Superior temporal gyrus (tissue), 1 donor: ENCODE data around the gene RRP8.

Experiments
- DNase-seq: peaks from one replicate; pipeline ENCODE4 v3.0.0-alpha.2; 2016; ENCODE audit errors: extremely low spot score

Gene RRP8

DNA sequence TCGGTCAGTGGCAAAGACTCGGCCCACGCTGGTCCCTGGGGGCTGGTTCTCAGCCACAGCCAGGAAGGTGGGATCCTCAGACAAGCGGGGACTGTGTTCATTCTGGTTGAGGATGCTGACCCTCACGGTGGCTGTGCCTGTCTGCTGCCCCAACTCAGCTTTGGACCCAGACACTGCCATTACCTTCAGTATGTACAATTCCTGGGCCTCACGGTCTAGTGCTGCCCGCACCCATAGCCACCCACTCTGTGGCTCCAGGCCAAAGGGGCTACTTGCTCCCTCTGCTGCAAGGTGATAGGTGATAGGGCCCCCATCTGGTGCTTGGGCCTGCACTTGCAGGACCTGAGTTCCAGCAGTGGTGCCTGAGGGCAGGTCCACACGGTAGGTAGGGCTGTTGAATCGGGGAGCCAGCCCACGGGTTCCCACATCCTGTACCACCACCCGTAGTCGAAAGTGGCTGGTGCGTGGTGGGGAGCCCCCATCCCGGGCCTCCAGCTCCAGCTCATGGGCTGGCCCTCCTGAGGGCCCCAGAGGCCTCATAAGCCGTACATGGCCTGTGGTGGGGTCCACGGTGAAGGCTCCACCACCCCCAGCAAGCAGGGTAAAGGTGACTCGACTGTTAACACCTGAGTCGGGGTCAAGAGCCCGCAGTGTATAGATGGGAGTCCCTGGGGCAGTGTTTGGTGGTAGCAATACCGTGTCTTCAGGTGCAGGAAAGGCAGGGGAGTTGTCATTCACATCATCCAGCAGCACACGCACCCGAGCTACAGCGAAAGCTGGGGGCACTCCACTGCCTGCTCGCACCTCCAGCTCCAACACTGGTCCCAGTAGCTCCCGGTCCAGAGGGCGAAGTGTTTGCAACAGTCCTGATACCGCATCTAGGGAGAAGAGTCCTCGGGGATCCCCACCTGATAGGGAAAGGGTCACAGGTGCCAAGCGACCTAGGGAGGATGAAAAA, 29.0 kb upstream of the RRP8 start:
- DNase-seq: no peak

DNA sequence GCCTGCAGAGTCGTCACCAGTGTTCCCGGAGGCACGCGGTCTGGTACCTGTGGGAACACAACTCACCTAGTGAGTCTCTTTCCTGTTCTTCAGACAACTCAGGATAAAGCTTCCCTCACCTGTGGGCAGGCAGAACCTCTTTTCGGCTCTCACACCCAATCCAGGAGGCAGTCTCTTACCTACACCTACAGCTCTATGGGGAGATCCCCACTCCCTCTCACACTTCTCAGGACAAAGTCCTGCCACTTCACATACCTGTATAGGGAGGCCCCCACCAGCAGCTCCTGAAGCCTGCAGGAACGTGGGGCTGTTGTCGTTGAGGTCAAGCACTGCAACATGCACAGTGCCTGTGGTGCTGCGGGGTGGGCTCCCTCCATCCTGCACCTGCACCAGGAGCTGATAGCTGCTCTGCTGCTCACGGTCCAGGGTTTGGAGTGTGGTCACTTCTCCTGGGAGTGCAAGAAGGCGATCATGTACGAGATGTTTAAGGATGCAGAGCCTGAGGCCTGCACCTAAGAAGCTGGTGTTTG, 28.0 kb upstream of the RRP8 start:
- DNase-seq: no peak

DNA sequence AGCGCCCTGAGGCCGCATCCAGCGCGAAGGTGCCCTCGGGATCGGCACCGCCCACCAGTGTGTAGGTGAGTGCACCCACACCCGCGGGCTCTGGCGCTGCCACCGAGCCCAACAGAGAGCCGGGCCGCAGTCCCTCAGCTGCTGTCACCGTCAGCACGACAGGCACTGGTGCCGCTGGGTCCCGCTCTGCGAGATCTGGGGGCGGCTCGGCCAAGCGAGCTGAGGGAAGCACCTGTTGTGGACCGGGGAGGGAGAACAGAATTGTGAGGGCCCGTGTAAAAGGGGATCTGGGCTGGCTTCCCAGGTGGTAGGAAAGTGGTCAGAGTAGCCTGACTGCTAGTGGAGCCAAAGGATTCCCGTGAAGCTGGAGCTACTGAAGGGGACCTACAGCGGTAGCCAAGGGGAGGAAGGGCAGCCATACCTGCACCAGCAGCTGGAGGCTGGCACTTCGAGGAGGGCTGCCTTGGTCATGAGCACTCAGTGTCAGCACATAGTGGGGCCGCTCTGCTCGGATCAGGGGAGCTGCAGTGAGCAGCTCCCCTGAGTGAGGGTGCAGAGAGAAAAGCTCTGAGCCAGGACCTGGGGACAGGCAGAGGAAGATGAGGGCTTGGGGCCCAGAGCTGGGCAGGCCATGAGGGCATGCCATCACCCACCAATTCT, 27.3 kb upstream of the RRP8 start:
- DNase-seq: no peak

DNA sequence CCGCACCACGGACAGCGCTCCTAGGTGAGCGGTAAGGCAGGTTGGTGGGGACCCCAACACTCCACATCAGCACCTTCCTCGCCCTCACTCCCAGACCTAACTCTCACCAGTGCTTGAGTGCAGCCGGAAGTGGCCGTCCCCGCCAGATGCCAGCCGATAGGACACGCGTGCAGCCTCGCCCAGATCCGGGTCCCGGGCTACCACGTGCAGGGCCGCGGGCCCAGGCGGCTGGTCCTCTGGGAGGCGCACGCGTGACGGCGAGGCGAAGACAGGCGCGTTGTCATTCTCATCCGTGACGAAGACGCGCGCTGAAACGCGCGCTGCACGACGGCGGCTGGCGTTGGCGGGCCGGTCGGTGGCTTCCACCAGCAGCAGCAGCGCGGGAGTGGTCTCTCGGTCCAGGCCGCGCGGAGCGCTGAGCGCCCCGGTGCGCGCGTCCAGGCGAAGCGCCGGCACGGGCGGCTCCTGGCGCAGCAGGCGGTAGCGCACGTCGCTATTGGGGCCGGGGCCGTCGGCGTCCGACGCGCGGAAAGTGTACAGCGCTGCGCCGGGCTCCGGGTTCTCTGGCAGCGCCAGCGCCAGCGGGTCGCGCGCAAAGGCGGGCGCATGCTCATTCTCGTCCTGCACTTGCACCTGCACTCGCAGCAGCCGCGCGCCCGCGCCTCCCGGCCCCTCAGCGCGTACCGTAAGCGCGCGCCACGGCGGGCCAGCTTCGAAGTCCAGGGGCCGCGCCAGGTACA, 26.6 kb upstream of the RRP8 start:
- DNase-seq: no peak

DNA sequence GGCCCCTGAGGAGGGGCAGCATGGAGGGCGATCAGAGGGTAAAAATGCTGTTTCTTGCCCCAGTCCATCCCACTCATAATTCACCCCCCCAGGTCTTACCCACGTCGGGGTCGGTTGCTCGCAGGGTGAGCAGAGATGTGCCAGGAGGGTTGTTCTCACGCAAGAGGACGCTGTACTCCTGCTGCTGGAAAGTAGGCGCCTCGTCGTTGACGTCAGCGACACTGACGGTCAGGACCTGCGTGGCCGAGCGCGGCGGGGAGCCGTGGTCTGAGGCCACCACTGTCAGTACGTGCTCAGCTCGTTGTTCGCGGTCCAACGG, 26.1 kb upstream of the RRP8 start:
- DNase-seq: no peak

DNA sequence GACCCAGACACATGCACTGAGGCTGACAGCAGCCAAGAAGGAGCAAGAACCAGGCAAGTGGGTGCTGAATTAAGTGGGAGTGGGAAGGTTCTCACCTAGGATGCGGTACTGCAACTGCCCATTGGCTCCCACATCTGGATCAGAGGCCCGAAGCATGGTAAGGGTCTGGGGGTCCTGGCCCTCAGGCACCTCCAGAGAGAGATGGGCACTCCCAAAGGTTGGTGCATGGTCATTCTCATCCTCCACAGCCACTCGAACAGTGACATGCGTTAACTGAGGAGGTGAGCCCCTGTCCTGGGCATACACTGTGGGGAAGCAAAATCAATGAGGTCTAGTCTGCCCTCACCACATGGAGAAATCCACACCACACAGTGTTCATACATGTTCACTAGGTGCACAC, 25.1 kb upstream of the RRP8 start:
- DNase-seq: no peak

DNA sequence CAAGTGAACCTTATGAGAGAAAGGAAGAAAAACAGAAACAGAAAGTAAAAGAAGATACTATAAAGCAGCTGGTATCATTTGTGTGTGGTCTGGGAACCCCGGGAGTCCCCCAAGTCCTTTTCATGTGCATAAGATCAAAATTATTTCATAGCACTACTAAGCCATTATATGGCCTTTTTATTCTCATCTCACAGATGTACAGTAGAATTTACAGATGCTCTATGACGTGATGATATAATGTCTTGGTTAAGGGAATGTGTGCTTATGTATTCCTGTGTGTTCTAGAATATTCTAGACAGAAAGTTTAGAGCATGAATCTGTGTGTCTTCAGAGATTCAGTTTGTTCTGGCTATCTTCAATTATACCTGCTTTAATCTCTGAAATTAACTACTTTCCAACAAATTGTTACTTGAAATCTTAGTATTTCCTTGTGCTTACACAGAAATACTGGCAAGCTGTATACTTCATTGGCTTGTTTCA, 24.4 kb upstream of the RRP8 start:
- DNase-seq: no peak

DNA sequence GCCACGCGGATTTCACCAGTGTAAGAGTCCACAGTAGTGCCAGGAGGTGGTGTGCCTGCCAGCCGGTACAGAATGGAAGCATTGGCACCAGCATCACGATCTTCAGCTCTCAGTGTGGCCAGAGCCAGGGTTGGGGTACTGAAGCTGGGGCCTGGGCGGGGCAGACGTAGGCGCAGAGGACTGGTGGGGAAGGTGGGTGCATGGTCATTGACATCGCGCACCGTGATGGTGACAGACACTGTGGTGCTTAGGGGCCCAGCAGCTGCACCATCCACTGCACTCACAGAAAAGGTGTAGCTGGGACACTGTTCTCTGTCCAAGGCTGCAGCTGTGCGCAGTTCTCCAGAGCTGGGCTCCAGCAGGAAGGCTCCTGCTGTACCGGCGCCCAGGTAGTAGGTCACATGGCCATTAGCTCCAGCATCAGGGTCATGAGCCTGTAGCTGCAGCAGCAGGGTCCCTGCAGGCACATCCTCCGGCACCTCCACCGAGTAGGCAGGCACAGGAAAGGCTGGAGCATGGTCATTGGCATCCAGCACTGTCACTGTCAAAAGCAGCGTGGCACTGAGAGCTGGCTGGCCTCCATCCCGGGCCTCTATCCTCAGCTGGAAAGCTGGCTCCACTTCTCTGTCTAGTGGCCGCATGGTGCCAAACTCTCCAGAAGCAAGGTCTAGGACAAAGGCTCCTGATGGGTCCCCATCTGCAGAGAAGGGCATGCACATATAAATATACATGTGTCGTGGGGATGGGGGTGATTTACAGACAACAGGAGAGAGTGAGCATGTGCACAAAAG, 23.8 kb upstream of the RRP8 start:
- peak; percentile 59 for DNase-seq

DNA sequence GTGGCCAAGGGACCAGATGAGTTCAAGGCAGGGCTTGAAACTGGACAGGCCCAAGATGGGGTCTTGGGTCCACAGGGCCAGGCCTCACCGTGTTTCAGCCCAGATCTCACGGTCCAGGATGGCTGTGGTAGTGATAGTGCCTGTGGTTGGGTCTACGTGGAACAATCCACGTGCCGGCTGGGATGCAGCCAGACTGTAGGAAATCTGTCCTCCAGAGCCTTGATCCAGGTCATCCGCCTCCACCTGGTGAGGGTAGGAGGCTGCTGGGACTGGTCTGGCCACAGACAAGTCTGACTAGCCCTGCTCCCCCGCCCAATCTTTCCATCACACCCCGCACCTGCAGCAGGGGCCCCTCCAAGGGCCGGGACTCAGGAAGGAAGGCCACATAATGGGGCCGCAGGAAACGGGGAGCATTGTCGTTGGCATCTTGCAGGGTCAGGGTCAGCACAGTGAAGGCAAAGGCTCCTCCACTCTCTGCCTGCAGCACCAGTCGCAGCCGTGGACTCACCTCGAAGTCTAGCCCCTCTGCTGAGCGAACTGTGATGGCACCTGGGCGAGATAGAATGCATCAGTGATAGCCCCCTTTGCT, 22.5 kb upstream of the RRP8 start:
- no peak for DNase-seq

DNA sequence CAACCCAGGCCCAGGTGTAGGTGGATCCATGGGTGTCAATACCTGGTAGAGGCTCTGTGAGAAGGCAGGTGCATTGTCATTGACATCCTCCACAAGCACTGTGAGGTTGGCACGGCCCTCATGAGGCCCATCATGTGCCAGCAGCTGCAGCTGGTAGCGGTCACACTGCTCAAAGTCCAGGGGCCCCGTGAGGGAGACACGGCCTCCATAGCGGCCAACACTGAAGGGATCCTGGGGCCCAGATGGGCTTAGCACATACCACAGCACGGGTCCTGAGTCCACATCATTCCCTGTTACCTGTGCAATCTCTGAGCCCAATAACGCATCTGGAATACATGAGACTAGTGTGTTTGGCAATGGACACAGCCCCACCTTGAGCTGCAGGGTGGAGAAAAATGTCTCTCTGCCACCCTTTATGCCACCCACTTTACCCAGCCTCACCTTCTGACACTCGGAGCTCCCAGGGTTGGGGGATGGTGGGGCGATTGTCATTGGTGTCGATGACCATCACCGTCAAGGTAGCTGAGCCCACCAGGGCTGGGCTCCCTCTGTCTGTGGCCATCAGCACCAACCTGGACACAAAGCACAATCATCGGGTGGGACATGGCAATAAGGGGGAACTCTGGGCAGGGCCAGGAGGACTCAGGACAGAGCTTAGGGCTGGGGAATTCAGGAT, 21.9 kb upstream of the RRP8 start:
- DNase-seq: no peak

DNA sequence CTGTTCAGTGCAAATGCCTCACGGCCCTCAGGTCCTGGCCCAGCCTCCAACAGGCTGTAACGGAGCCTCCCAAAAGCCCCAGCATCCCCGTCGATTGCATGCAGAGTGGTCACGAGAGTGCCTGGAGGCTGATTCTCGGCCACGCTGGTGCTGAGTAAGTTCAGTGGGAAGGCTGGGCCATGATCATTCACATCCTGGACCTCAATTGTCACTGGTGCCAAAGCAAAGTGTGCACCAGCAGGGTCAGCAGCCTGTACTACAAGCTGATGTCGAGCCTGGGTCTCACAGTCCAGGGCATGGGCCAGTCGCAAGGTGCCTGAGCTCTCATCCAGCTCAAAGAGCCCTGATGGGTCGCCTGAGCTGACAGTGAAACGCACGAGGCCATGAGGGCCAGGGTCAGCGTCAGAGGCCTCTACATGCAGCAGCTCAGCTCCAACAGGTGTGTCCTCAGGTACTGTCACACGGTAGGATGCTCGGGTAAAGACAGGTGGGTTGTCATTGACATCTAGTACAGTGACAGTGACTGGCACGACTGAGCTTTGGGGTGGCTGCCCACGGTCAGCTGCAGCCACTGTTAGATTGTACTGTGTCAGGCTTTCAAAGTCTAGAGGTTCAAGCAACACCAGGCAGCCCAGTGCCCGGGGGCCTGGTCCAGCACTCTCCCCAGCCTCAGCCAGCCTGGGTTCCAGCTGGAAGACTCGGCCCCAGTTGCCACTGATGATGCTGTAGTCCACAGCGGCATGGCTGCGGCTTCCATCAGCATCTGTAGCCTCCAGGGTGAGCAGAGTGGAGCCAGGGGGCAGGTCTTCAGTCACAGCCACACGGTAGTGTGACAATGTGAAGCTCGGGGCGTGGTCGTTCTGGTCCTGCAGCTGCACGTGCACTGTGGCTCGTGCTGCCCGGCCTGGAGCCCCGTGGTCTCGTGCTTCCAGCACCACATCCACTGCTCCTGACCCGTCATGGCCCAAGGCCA, 20.3 kb upstream of the RRP8 start:
- no peak for DNase-seq

DNA sequence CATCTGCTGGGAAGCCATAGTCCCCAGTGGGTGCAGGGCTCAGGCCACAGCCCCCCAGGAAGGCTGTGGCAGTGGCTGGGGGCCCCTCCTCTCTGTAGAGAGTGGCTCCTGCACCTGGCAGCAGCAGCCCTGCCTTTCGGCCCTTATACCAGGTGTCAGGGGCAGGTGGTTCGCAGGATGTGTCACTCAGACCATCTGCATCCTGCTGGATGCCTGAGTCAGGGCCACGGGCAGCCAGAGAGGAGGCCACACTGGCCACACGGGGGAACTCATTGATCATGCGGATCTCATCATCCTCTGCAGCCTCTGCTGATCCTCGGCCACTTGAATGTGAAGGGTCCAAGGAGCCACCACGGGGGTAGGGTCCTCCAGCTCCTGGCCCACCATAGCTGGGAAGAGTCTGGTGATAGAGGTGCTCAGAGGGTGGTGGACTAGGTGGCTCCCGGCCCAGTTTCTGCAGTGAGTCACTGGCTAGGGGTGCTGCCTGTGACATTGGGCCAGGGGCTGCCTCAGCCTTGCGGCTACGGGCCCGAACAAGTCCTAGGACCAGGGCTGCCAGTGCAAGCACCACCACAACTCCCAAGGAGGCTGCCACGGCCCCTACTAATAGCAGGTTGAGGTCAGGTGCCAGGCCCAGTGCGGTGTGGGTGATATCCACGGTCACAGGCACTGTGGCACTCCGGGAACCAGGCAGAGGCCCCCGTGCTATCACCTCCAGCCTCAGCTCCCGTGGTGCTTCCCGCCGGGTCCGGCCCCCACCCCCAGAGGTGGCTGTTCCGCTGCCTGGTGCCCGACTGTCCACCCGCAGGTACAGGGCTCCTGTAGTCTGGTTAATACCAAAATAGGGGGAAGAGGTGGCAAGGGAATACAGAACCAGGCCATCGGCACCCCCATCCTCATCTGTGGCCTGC, 19.1 kb upstream of the RRP8 start:
- no peak for DNase-seq

DNA sequence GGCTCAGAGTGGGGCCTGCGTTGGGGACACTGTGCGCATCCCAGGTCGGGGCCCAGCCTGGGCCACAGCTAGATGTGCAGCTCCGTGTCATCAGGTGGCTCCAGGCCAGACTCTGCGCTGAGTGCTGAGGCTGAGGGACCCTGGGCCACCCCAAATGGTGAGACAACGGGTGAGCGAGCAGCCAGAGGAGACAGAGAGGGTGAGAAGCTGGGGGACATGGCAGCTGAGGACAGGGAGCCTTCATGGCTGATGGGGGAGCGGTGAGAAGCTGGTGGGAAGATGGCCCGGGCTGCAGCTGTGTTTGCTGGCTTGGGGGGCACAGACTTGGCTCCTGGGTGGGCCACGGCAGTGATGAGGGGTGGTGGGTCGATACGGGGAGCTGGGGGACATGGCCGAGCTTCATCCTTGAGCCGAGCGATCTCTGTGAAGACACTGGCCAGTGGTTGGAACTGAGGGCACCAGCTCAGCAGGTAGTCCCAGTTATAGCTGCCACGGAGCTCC, 18.3 kb upstream of the RRP8 start:
- DNase-seq: no peak

DNA sequence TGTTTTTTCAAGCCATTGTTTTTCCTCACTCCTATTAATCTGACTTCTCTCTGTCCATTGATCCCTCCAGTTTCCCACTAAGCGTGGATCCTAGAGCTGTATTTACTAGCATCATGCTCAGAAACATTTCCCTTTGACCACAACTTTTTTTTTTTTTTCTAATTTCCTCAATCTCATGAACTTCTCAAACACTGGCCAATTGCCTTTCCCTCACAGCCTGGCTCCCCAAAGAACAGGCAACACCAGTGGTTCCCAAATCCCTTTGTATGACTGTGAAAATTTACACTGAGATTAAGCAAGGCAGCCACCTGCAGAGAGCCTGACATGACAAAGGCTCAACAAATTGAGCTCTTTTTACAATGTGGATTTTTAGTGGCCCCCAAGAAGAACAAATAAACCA, 17.2 kb upstream of the RRP8 start:
- no peak for DNase-seq

DNA sequence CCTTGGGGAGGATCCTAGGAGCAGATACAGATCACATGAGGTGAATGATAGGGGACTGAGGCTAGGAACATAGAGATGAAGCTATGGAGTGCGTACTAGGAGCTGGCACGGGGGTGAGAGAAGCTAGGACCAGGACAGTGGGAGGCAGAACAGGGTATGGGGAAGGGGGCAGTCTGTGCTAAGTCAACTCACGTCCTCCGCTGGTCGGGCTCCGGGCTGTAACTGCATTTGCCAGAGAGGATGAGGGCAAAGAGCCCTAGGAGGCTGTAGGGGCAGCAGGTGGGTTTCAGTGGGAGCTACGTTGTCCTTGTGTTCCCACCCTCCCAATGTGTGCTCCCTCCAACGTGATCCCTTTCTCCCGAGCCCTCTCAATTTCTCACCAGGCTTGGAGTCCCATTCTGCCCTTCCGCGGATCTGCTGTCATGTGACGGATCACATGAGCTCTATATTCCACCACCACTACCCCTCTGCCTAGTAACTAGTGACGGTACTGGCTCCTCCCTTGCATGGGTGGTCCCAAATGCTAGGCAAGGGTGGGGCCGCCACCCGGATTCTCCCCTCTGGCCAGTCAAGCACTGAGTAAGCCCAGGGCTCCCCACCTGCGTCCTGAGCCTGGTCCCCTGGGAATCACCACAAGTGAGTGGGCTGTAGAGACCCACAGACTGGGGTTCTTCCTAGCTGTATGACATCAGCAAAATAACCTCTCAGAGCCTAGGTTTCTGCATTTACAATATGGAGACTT, 15.8 kb upstream of the RRP8 start, which contains the start of gene TPP1:
Gene TPP1 (minus strand): TSS at position 419 of the 742 bp plus-strand sequence. CDS start 22 bp downstream, at position 397.
- DNase-seq: peak; percentile 99

DNA sequence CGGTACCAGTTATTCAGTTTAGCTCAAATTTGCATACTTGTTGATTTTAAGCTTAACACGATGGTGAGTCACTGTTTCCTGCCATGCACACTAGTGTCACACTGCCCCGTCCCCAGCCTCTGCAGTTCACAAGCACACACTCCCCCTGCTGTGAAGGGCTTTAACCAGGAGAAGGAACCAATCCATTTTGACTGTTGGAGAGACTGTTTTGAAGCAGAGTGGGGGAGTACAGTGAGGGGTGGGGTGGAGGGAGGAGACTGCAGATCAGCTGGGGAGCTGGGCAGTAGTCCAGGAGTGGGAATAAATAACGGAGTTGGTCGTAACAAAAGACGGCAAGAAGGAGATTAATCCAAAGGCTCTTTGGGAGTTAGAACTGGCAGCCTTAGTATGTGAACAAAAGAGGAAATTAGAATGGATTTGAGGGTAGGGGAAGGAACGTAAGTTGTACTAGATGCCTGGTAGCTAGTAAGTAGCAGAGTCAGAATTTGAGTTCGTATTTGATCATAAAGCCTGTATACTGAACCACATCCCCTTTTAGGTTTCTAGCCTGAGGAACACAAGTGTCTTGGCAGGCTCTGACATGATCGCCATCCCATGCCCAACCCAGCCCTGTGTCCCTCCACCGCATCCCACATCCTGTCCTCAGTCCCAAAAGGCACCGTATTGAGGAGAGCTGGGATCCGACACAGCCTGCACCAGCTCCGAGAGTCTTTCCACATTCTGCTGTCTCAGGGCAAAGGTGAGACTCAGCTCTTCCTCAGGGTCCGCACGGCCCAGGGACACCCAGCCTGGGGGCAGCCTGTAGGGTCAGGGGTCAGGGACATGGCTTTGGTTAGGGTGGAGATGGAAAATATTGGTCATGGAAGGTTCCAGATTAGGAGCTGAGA, 14.9 kb upstream of the RRP8 start:
- peak; percentile 71 for DNase-seq
